Osteocyte (in vitro differentiated cells): ENCODE data around the gene PYGB. TPM values are rescaled to one million over a fixed set of nuclear protein-coding genes. Genes with fewer than 3 reads are reported as not detected.

Experiments
- DNase-seq: peaks from one replicate; pipeline ENCODE4 v3.0.0; 2021; ENCODE audit warnings: mixed read lengths; ENCODE audit not compliant: unreplicated experiment; ENCODE audit errors: extremely low spot score
- H3K27ac Mint-ChIP-seq: one replicate; pipeline ENCODE4 v1.8.0; 2021; ENCODE audit warnings: mild to moderate bottlenecking, mixed read lengths; ENCODE audit not compliant: unreplicated experiment
- H3K27me3 Mint-ChIP-seq: one replicate; pipeline ENCODE4 v1.8.0; 2021; ENCODE audit warnings: mixed read lengths; ENCODE audit not compliant: unreplicated experiment
- H3K36me3 Mint-ChIP-seq: one replicate; pipeline ENCODE4 v1.8.0; 2021; ENCODE audit warnings: mixed read lengths; ENCODE audit not compliant: unreplicated experiment
- H3K4me1 Mint-ChIP-seq: one replicate; pipeline ENCODE4 v1.8.0; 2021; ENCODE audit warnings: mixed read lengths; ENCODE audit not compliant: unreplicated experiment
- H3K4me3 Mint-ChIP-seq: one replicate; pipeline ENCODE4 v1.8.0; 2021; ENCODE audit warnings: mild to moderate bottlenecking, moderate library complexity, mixed read lengths; ENCODE audit not compliant: unreplicated experiment
- H3K9me3 Mint-ChIP-seq: one replicate; pipeline ENCODE4 v1.8.0; 2021; ENCODE audit warnings: mixed read lengths; ENCODE audit not compliant: unreplicated experiment
- total RNA-seq: library from RNA; stranded (reverse); gene quantifications from 2 replicates; pipeline ENCODE4 v1.2.1, GENCODE V29; 2021
- TF ChIP-seq, protein P1 (sequence below): fragments of 200-600 bp; sonication (generic); IDR thresholded peaks from 2 replicates; pipeline ENCODE4 v1.5.0; 2021; ENCODE audit warnings: antibody characterized with exemption, mild to moderate bottlenecking, moderate library complexity

PYGB gene
- total RNA-seq, 1 donor from 2014 or later: 234 TPM

DNA sequence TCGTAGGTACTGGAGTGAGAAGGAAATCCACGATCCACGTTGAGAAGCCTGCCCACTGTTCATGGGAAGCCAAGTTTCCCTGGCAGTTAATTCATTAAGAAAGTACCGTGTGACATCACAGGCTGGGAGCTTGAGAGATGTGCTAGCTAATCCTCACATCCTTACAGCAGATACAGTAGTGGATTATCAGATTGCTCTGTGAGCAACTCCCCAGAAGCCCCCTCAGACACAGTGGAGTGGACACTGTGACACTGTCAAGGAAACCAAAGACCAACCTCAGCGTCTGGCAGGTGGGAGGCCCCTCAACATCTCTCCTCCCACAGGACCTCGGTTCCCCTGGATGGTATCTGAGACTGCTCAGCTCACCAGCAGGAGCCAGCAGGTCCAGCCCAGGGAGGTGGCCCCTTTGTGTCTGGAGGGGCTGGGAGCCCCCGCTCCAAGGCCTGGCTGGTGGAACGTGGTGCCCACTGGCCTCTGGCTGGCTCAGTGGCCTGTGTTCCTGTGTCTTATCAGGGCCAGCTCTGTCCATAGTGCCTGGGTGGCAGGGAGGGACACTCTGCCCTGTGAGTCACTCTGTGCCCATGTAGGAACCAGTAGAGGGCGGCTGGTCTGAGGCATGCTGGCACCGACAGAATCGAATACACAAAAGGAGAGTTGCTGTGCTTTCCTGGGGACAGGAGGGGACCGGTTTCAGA lies 7.2 kb downstream of the PYGB start:
- DNase-seq: no peak
- Mint-ChIP-seq H3K4me1 (peaks cover 68% of the 10 kb centered on the region), H3K9me3 (no peaks in the 10 kb centered on the region), H3K4me3 (no peak overlapping the region), H3K27me3 (no peaks in the 10 kb centered on the region), H3K36me3 (peaks cover 37% of the 10 kb centered on the region), H3K27ac (no peak overlapping the region)
- TF ChIP-seq, protein P1, sequence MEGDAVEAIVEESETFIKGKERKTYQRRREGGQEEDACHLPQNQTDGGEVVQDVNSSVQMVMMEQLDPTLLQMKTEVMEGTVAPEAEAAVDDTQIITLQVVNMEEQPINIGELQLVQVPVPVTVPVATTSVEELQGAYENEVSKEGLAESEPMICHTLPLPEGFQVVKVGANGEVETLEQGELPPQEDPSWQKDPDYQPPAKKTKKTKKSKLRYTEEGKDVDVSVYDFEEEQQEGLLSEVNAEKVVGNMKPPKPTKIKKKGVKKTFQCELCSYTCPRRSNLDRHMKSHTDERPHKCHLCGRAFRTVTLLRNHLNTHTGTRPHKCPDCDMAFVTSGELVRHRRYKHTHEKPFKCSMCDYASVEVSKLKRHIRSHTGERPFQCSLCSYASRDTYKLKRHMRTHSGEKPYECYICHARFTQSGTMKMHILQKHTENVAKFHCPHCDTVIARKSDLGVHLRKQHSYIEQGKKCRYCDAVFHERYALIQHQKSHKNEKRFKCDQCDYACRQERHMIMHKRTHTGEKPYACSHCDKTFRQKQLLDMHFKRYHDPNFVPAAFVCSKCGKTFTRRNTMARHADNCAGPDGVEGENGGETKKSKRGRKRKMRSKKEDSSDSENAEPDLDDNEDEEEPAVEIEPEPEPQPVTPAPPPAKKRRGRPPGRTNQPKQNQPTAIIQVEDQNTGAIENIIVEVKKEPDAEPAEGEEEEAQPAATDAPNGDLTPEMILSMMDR: no peak

DNA sequence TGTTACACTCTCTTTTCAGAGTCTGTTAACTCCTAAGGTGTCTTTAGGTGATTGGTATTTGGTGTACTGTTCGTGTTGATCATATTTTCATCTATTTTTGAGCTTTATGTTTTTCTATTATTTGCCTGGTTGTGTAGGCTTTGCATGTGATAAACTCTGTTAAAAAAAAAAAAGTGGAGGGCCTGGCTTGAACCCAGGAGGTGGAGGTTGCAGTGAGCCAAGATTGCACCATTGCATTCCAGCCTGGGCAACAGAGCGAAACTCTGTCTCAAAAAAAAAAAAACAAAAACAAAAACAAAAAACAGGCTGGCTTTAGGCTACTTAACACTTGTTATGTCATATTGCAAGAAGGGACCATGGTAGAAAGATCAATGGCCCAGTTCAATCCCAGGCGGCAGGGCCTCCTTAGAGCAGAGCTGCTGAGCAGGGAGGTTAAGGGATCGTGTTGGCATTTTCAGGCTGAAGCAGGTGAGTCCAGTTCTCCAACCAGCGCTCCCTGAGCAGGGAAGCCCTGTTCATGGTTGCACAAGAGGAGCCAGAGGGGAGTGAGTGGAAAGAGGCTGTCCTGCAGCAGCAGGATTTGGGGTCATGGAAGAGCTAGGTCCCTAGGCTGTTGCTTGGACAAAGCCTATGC lies 8.5 kb downstream of the PYGB start:
- Mint-ChIP-seq H3K4me1 (peaks cover 55% of the 10 kb centered on the region), H3K4me3 (no peak overlapping the region), H3K27ac (peak overlapping the region; percentile 27), H3K36me3 (peaks cover 38% of the 10 kb centered on the region), H3K27me3 (no peaks in the 10 kb centered on the region), H3K9me3 (no peaks in the 10 kb centered on the region)
- no peak for DNase-seq
- TF ChIP-seq, protein P1: no peak

DNA sequence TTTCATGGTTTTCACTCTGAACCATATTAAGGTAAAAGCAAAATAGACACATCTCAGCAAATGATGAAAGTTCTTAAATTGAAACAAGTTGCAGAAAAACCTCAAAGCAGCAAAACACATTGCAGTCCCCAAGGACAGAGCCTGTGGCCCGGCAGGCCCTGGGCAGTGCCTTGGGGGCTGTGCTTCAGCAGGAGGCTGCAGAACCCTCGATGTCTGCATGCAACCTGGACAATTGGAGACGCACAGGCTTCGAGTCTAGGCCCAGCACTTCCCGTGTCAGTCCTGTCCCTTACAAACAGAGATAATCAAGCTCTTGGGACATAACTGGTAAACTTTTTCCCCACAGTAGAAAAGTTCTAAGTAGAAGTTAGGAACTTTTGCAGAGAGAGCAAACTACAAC lies 9.2 kb downstream of the PYGB start:
- TF ChIP-seq, protein P1: no peak
- no peak overlapping the region for H3K27ac Mint-ChIP-seq
- H3K4me1 Mint-ChIP-seq: peaks cover 48% of the 10 kb centered on the region
- H3K36me3 Mint-ChIP-seq: peaks cover 40% of the 10 kb centered on the region
- H3K4me3 Mint-ChIP-seq: no peak overlapping the region
- no peak for DNase-seq
- H3K9me3 Mint-ChIP-seq: no peaks in the 10 kb centered on the region
- H3K27me3 Mint-ChIP-seq: no peaks in the 10 kb centered on the region

DNA sequence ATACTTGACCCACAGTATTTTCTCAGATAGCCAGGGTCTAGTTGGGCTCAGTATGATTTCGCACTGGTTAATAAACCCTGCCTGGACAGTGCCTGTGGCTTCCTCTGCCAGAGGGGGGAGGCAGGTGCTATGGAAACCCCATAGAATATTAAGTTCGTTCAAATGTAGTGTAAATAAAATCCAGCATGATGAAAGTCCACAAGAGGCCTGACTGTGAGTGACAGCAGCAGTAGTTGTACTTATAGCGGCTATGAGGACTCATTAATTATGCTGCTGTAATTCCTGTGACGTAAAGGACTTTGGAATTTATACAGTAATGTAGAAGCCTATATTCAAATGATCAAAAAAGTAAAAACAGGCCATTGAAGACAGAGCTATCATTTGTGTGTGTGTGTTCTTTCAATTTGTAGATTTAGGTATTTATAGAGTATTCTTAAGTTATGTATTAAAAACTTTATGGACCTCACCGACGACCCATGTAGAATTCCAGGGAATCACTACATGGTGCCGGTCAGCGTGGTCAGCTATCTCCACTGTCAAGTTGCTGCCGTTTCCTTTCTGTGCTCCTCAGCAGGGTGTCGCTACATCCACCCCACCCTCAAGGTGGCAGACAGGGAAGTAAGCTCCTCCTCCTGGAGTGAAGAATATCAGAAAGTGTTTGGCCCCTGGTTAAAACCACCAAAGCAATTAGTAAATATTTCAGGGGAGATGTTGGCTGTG lies 10.0 kb downstream of the PYGB start:
- Mint-ChIP-seq H3K27ac (peak overlapping the region; percentile 23), H3K9me3 (no peaks in the 10 kb centered on the region), H3K4me1 (peaks cover 40% of the 10 kb centered on the region), H3K27me3 (no peaks in the 10 kb centered on the region), H3K36me3 (peaks cover 45% of the 10 kb centered on the region), H3K4me3 (no peak overlapping the region)
- DNase-seq: no peak
- TF ChIP-seq, protein P1: no peak

DNA sequence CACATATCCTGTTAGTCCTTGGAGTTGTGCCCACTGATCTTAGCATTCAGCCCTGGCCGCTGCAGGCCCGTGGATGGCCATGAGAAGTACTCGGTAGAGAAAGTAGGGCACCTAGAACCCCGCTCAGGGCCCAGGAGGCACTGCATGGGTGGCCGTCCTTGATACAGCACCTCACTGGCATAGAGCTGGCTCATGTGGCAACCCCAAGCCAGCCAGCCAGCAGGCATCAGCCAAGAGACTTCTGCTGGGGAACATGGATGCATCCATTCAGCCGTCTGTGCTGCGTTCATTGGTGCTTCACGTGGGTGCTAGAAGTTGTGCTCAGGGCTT lies 10.6 kb downstream of the PYGB start:
- Mint-ChIP-seq H3K4me3 (no peak overlapping the region), H3K36me3 (peaks cover 48% of the 10 kb centered on the region), H3K4me1 (peaks cover 36% of the 10 kb centered on the region), H3K27me3 (no peaks in the 10 kb centered on the region), H3K27ac (peak overlapping the region; percentile 23), H3K9me3 (no peaks in the 10 kb centered on the region)
- no peak for DNase-seq
- TF ChIP-seq, protein P1: no peak
